Vagina (tissue), 2 donors: ENCODE measurements around the gene PTPN3.

Source experiments
- POLR2A ChIP-seq, 2 donors: fragments of 450-650 bp; IDR thresholded peaks; one replicate each; pipeline ENCODE4 v1.6.1; 2017; ENCODE audit warnings: antibody characterized with exemption in 2 of 2, mild to moderate bottlenecking in 2 of 2, moderate library complexity in 2 of 2
- TF ChIP-seq, protein P1 (sequence below), 3 experiments: fragments of 450-650 bp in 2 of 3; fragments of 200-600 bp in 1 of 3; sonication (generic) in 1 of 3; IDR thresholded peaks; one replicate each; pipeline ENCODE4 v1.5.1; 2017 to 2019; ENCODE audit warnings: antibody characterized with exemption in 3 of 3, mild to moderate bottlenecking in 2 of 3, moderate library complexity in 2 of 3

DNA sequence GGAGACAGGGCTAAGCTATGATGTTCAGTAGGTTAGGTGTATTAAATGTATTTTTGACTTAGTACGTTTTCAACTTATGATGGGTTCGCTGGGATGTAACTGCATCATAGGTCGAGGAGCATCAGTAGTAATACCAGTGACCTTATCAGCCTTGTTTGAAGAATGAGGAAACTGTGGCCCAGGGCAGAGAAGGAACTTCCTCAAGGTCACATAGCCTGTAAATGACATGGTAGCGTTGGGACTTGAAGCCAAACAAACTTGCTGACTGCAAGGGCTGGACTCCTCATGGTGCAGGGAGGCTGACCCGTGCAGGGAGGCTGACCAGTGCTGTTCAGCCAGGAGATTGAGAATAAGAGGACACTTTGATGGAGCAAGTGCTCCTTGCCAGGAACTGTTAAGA, 21.3 kb upstream of the PTPN3 start:
- TF ChIP-seq, protein P1, sequence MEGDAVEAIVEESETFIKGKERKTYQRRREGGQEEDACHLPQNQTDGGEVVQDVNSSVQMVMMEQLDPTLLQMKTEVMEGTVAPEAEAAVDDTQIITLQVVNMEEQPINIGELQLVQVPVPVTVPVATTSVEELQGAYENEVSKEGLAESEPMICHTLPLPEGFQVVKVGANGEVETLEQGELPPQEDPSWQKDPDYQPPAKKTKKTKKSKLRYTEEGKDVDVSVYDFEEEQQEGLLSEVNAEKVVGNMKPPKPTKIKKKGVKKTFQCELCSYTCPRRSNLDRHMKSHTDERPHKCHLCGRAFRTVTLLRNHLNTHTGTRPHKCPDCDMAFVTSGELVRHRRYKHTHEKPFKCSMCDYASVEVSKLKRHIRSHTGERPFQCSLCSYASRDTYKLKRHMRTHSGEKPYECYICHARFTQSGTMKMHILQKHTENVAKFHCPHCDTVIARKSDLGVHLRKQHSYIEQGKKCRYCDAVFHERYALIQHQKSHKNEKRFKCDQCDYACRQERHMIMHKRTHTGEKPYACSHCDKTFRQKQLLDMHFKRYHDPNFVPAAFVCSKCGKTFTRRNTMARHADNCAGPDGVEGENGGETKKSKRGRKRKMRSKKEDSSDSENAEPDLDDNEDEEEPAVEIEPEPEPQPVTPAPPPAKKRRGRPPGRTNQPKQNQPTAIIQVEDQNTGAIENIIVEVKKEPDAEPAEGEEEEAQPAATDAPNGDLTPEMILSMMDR (IDR thresholded peaks at IDR 0.05): no peak
- TF ChIP-seq POLR2A (IDR thresholded peaks at IDR 0.05): no peak
